ENCODE measurements around the gene CAPNS1. TPM values are rescaled to one million over a fixed set of nuclear protein-coding genes. Genes with fewer than 3 reads are reported as not detected.
"Not testable (repeated sequence)": the region's sequence is repeated elsewhere in the genome, so short reads cannot be mapped to it uniquely, and the experiment has no call there.

The CAPNS1 gene
- total RNA-seq, 2 donors from 2014 or later = 323 to 327 TPM

- ATAC-seq (no peak), DNase-seq (no peak)
- H3K9me3 ChIP-seq (ENCODE audit: control insufficient read depth, low read length, poor library complexity, severe bottlenecking) = no peaks in the 10 kb centered on the region
- Mint-ChIP-seq H3K4me1 (peaks cover 9% of the 10 kb centered on the region), H3K4me3 (no peak overlapping the region), H3K27me3 (no peaks in the 10 kb centered on the region), H3K36me3 (ENCODE audit: low read depth) (peaks cover 14% of the 10 kb centered on the region), H3K27ac (peak overlapping the region; percentile 49)
These were observed 10.0 kb downstream of the CAPNS1 start for GRCh38 chr19:36149673-36150406.

- Mint-ChIP-seq H3K4me1 (peaks cover 11% of the 10 kb centered on the region), H3K27ac (no peak overlapping the region), H3K4me3 (no peak overlapping the region), H3K36me3 (ENCODE audit: low read depth) (peaks cover 14% of the 10 kb centered on the region), H3K27me3 (no peaks in the 10 kb centered on the region)
- ATAC-seq = no peak
- no peak for DNase-seq
- no peaks in the 10 kb centered on the region for H3K9me3 ChIP-seq (ENCODE audit: control insufficient read depth, low read length, poor library complexity, severe bottlenecking)
These were observed 10.7 kb downstream of the CAPNS1 start for GRCh38 chr19:36150586-36150985.

- no peaks in the 10 kb centered on the region for H3K9me3 ChIP-seq (ENCODE audit: control insufficient read depth, low read length, poor library complexity, severe bottlenecking)
- Mint-ChIP-seq H3K27me3 (no peaks in the 10 kb centered on the region), H3K4me3 (no peak overlapping the region), H3K36me3 (ENCODE audit: low read depth) (peaks cover 12% of the 10 kb centered on the region), H3K4me1 (peaks cover 14% of the 10 kb centered on the region), H3K27ac (no peak overlapping the region)
- DNase-seq (no peak), ATAC-seq (no peak)
These were observed 11.5 kb downstream of the CAPNS1 start for GRCh38 chr19:36151144-36152018.

- H3K4me3 Mint-ChIP-seq = no peak overlapping the region
- H3K9me3 ChIP-seq (ENCODE audit: control insufficient read depth, low read length, poor library complexity, severe bottlenecking) = no peaks in the 10 kb centered on the region
- ATAC-seq = no peak
- no peaks in the 10 kb centered on the region for H3K27me3 Mint-ChIP-seq
- no peak for DNase-seq
- peaks cover 15% of the 10 kb centered on the region for H3K4me1 Mint-ChIP-seq
- H3K27ac Mint-ChIP-seq = no peak overlapping the region
- H3K36me3 Mint-ChIP-seq (ENCODE audit: low read depth) = peaks cover 10% of the 10 kb centered on the region
These were observed 12.1 kb downstream of the CAPNS1 start for GRCh38 chr19:36152019-36152351.

- H3K27me3 Mint-ChIP-seq = no peaks in the 10 kb centered on the region
- no peak within 1 kb of the TSS for H3K4me3 Mint-ChIP-seq
These were observed 12.7 kb downstream of the CAPNS1 start, which contains the start of gene COX7A1 for GRCh38 chr19:36152352-36153091. Gene COX7A1, minus strand, starts transcription at chr19:36152447. Its CDS starts 40 bp downstream, at chr19:36152407.

GRCh38 chr19:36153126-36153525, 13.3 kb downstream of the CAPNS1 start:
- no peaks in the 10 kb centered on the region for H3K27me3 Mint-ChIP-seq
- no peak overlapping the region for H3K4me3 Mint-ChIP-seq
- no peak for DNase-seq
- no peak for ATAC-seq
- H3K9me3 ChIP-seq (ENCODE audit: control insufficient read depth, low read length, poor library complexity, severe bottlenecking) = no peaks in the 10 kb centered on the region
- H3K27ac Mint-ChIP-seq = no peak overlapping the region
- peaks cover 20% of the 10 kb centered on the region for H3K4me1 Mint-ChIP-seq
- peaks cover 10% of the 10 kb centered on the region for H3K36me3 Mint-ChIP-seq (ENCODE audit: low read depth)

More at GRCh38 chr19:36152352-36153091, 12.7 kb downstream of the CAPNS1 start, which contains the start of gene COX7A1:
- DNase-seq (no peak), ATAC-seq (no peak)
- no peaks in the 10 kb centered on the region for H3K9me3 ChIP-seq (ENCODE audit: control insufficient read depth, low read length, poor library complexity, severe bottlenecking)
- H3K36me3 Mint-ChIP-seq (ENCODE audit: low read depth) = peaks cover 10% of the 10 kb centered on the region
- peaks cover 17% of the 10 kb centered on the region for H3K4me1 Mint-ChIP-seq
- H3K27ac Mint-ChIP-seq = no peak within 1 kb of the TSS

- peaks cover 16% of the 10 kb centered on the region for H3K4me1 Mint-ChIP-seq
- H3K27me3 Mint-ChIP-seq = no peaks in the 10 kb centered on the region
- peaks cover 6% of the 10 kb centered on the region for H3K36me3 Mint-ChIP-seq (ENCODE audit: low read depth)
- no peak overlapping the region for H3K4me3 Mint-ChIP-seq
- no peak overlapping the region for H3K27ac Mint-ChIP-seq
- H3K9me3 ChIP-seq (ENCODE audit: control insufficient read depth, low read length, poor library complexity, severe bottlenecking) = no peaks in the 10 kb centered on the region
- DNase-seq (no peak), ATAC-seq (no peak)
These were observed 21.1 kb downstream of the CAPNS1 start for GRCh38 chr19:36160821-36161596.

GRCh38 chr19:36163813-36164212, 23.9 kb downstream of the CAPNS1 start:
- Mint-ChIP-seq H3K36me3 (ENCODE audit: low read depth) (peaks cover 4% of the 10 kb centered on the region), H3K27ac (no peak overlapping the region), H3K4me3 (no peak overlapping the region), H3K27me3 (no peaks in the 10 kb centered on the region), H3K4me1 (peaks cover 6% of the 10 kb centered on the region)
- no peaks in the 10 kb centered on the region for H3K9me3 ChIP-seq (ENCODE audit: control insufficient read depth, low read length, poor library complexity, severe bottlenecking)
- no peak for ATAC-seq
- DNase-seq = no peak

- no peak for DNase-seq
- H3K27me3 Mint-ChIP-seq = no peaks in the 10 kb centered on the region
- H3K4me3 Mint-ChIP-seq = no peak overlapping the region
- no peaks in the 10 kb centered on the region for H3K9me3 ChIP-seq (ENCODE audit: control insufficient read depth, low read length, poor library complexity, severe bottlenecking)
- no peaks in the 10 kb centered on the region for H3K36me3 Mint-ChIP-seq (ENCODE audit: low read depth)
- H3K27ac Mint-ChIP-seq = no peak overlapping the region
- H3K4me1 Mint-ChIP-seq = peaks cover 2% of the 10 kb centered on the region
- ATAC-seq = no peak
These were observed 29.4 kb downstream of the CAPNS1 start for GRCh38 chr19:36169084-36169760.

- no peak for DNase-seq
- H3K27me3 Mint-ChIP-seq = no peaks in the 10 kb centered on the region
- ATAC-seq = no peak
- H3K36me3 Mint-ChIP-seq (ENCODE audit: low read depth) = no peaks in the 10 kb centered on the region
- H3K4me1 Mint-ChIP-seq = peaks cover 2% of the 10 kb centered on the region
- H3K27ac Mint-ChIP-seq = no peak overlapping the region
- no peaks in the 10 kb centered on the region for H3K9me3 ChIP-seq (ENCODE audit: control insufficient read depth, low read length, poor library complexity, severe bottlenecking)
- no peak overlapping the region for H3K4me3 Mint-ChIP-seq
These were observed 33.0 kb downstream of the CAPNS1 start for GRCh38 chr19:36172852-36173251.

GRCh38 chr19:36173846-36174245, 34.0 kb downstream of the CAPNS1 start:
- not testable (repeated sequence) for DNase-seq; H3K4me3 Mint-ChIP-seq; H3K27ac Mint-ChIP-seq; ATAC-seq; H3K27me3 Mint-ChIP-seq; H3K36me3 Mint-ChIP-seq (ENCODE audit: low read depth); H3K4me1 Mint-ChIP-seq; H3K9me3 ChIP-seq (ENCODE audit: control insufficient read depth, low read length, poor library complexity, severe bottlenecking)

- not testable (repeated sequence) for ATAC-seq; H3K9me3 ChIP-seq (ENCODE audit: control insufficient read depth, low read length, poor library complexity, severe bottlenecking); H3K4me1 Mint-ChIP-seq; H3K27me3 Mint-ChIP-seq; DNase-seq; H3K4me3 Mint-ChIP-seq; H3K36me3 Mint-ChIP-seq (ENCODE audit: low read depth)
- peak overlapping the region; percentile 51 for H3K27ac Mint-ChIP-seq
These were observed 39.2 kb downstream of the CAPNS1 start for GRCh38 chr19:36179077-36179476.
